ENCODE results near the gene HOXA4.

DNA sequence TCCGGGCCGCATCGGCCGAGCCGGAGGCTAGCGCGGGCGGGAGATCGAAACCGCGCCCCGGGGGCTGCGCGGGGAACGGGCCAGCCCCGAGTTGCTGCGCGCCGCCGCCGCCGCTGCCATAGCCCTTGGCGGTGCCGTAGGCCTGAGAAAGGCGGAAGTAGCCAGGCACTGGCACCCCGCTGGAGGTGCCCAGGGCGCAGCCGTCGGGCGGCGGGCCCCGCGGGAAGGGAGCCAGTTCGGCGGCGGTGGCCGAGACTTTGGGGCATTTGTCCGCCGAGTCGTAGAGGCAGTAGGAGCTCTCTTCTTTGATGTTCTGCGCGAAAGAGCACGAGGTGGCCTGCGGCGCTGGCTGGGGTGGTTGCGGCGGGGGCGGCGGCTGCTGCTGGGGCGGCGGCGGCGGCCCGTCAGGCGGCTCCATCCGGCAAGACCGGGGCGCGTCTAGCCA lies 43.0 kb upstream of the HOXA4 start:
- TF ChIP-seq, protein P1, sequence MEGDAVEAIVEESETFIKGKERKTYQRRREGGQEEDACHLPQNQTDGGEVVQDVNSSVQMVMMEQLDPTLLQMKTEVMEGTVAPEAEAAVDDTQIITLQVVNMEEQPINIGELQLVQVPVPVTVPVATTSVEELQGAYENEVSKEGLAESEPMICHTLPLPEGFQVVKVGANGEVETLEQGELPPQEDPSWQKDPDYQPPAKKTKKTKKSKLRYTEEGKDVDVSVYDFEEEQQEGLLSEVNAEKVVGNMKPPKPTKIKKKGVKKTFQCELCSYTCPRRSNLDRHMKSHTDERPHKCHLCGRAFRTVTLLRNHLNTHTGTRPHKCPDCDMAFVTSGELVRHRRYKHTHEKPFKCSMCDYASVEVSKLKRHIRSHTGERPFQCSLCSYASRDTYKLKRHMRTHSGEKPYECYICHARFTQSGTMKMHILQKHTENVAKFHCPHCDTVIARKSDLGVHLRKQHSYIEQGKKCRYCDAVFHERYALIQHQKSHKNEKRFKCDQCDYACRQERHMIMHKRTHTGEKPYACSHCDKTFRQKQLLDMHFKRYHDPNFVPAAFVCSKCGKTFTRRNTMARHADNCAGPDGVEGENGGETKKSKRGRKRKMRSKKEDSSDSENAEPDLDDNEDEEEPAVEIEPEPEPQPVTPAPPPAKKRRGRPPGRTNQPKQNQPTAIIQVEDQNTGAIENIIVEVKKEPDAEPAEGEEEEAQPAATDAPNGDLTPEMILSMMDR (IDR thresholded peaks at IDR 0.05; ENCODE audit: control extremely low read depth in 1 of 3, insufficient read depth in 1 of 3, low read depth in 1 of 3, low read length in 3 of 3), result no peak
- no peak for TF ChIP-seq YY1 (IDR thresholded peaks at IDR 0.05; ENCODE audit: low read depth, low read length)
- no peak for TF ChIP-seq SP2 (IDR thresholded peaks at IDR 0.05; ENCODE audit: low read length)
- no peak for TF ChIP-seq KDM4A (IDR thresholded peaks at IDR 0.05; ENCODE audit: low read depth, low read length, severe bottlenecking)
- TF ChIP-seq, protein P2, sequence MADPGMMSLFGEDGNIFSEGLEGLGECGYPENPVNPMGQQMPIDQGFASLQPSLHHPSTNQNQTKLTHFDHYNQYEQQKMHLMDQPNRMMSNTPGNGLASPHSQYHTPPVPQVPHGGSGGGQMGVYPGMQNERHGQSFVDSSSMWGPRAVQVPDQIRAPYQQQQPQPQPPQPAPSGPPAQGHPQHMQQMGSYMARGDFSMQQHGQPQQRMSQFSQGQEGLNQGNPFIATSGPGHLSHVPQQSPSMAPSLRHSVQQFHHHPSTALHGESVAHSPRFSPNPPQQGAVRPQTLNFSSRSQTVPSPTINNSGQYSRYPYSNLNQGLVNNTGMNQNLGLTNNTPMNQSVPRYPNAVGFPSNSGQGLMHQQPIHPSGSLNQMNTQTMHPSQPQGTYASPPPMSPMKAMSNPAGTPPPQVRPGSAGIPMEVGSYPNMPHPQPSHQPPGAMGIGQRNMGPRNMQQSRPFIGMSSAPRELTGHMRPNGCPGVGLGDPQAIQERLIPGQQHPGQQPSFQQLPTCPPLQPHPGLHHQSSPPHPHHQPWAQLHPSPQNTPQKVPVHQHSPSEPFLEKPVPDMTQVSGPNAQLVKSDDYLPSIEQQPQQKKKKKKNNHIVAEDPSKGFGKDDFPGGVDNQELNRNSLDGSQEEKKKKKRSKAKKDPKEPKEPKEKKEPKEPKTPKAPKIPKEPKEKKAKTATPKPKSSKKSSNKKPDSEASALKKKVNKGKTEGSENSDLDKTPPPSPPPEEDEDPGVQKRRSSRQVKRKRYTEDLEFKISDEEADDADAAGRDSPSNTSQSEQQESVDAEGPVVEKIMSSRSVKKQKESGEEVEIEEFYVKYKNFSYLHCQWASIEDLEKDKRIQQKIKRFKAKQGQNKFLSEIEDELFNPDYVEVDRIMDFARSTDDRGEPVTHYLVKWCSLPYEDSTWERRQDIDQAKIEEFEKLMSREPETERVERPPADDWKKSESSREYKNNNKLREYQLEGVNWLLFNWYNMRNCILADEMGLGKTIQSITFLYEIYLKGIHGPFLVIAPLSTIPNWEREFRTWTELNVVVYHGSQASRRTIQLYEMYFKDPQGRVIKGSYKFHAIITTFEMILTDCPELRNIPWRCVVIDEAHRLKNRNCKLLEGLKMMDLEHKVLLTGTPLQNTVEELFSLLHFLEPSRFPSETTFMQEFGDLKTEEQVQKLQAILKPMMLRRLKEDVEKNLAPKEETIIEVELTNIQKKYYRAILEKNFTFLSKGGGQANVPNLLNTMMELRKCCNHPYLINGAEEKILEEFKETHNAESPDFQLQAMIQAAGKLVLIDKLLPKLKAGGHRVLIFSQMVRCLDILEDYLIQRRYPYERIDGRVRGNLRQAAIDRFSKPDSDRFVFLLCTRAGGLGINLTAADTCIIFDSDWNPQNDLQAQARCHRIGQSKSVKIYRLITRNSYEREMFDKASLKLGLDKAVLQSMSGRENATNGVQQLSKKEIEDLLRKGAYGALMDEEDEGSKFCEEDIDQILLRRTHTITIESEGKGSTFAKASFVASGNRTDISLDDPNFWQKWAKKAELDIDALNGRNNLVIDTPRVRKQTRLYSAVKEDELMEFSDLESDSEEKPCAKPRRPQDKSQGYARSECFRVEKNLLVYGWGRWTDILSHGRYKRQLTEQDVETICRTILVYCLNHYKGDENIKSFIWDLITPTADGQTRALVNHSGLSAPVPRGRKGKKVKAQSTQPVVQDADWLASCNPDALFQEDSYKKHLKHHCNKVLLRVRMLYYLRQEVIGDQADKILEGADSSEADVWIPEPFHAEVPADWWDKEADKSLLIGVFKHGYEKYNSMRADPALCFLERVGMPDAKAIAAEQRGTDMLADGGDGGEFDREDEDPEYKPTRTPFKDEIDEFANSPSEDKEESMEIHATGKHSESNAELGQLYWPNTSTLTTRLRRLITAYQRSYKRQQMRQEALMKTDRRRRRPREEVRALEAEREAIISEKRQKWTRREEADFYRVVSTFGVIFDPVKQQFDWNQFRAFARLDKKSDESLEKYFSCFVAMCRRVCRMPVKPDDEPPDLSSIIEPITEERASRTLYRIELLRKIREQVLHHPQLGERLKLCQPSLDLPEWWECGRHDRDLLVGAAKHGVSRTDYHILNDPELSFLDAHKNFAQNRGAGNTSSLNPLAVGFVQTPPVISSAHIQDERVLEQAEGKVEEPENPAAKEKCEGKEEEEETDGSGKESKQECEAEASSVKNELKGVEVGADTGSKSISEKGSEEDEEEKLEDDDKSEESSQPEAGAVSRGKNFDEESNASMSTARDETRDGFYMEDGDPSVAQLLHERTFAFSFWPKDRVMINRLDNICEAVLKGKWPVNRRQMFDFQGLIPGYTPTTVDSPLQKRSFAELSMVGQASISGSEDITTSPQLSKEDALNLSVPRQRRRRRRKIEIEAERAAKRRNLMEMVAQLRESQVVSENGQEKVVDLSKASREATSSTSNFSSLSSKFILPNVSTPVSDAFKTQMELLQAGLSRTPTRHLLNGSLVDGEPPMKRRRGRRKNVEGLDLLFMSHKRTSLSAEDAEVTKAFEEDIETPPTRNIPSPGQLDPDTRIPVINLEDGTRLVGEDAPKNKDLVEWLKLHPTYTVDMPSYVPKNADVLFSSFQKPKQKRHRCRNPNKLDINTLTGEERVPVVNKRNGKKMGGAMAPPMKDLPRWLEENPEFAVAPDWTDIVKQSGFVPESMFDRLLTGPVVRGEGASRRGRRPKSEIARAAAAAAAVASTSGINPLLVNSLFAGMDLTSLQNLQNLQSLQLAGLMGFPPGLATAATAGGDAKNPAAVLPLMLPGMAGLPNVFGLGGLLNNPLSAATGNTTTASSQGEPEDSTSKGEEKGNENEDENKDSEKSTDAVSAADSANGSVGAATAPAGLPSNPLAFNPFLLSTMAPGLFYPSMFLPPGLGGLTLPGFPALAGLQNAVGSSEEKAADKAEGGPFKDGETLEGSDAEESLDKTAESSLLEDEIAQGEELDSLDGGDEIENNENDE (IDR thresholded peaks at IDR 0.05; ENCODE audit: insufficient replicate concordance, low read length), result no peak
